TTC549 (cell line): ENCODE results near the gene CTAGE15.
"Not testable (repeated sequence)": the region's sequence is repeated elsewhere in the genome, so short reads cannot be mapped to it uniquely, and the experiment has no call there.

ENCODE experiments used
- FAIRE-seq: peaks from 2 replicates; lab custom pipeline; 2012; peaks lifted over from hg19 to GRCh38; lab: Jason Lieb, UNC

Gene CTAGE15

GRCh38 chr7:143571501-143571900 is at the start of gene CTAGE15:
Gene CTAGE15, plus strand, starts transcription at chr7:143571801. Its CDS starts 17 bp downstream, at chr7:143571818.
- not testable (repeated sequence) for FAIRE-seq

GRCh38 chr7:143522309-143522916 is 49.2 kb upstream of the CTAGE15 start:
- FAIRE-seq: not testable (repeated sequence)

- FAIRE-seq: not testable (repeated sequence)
Observed at GRCh38 chr7:143531169-143531926, 40.3 kb upstream of the CTAGE15 start.

GRCh38 chr7:143531932-143532331 is 39.7 kb upstream of the CTAGE15 start:
- not testable (repeated sequence) for FAIRE-seq

- FAIRE-seq: not testable (repeated sequence)
Observed at GRCh38 chr7:143533213-143533839, 38.3 kb upstream of the CTAGE15 start.

GRCh38 chr7:143536443-143536842 is 35.2 kb upstream of the CTAGE15 start:
- not testable (repeated sequence) for FAIRE-seq

GRCh38 chr7:143543288-143544038 is 28.1 kb upstream of the CTAGE15 start:
- not testable (repeated sequence) for FAIRE-seq

- FAIRE-seq: not testable (repeated sequence)
Observed at GRCh38 chr7:143555968-143556367, 15.6 kb upstream of the CTAGE15 start.

- not testable (repeated sequence) for FAIRE-seq
Observed at GRCh38 chr7:143563306-143563705, 8.3 kb upstream of the CTAGE15 start.

GRCh38 chr7:143566001-143566400 is 5.6 kb upstream of the CTAGE15 start:
- FAIRE-seq: not testable (repeated sequence)

GRCh38 chr7:143588183-143588582 is 16.6 kb downstream of the CTAGE15 start:
- not testable (repeated sequence) for FAIRE-seq

GRCh38 chr7:143589897-143590296 is 18.3 kb downstream of the CTAGE15 start:
- FAIRE-seq: not testable (repeated sequence)

GRCh38 chr7:143598086-143598485 is 26.5 kb downstream of the CTAGE15 start:
- not testable (repeated sequence) for FAIRE-seq

- not testable (repeated sequence) for FAIRE-seq
Observed at GRCh38 chr7:143603549-143603948, 31.9 kb downstream of the CTAGE15 start.

- not testable (repeated sequence) for FAIRE-seq
Observed at GRCh38 chr7:143606088-143606487, 34.5 kb downstream of the CTAGE15 start.

- not testable (repeated sequence) for FAIRE-seq
Observed at GRCh38 chr7:143615545-143615944, 43.9 kb downstream of the CTAGE15 start.

- FAIRE-seq: not testable (repeated sequence)
Observed at GRCh38 chr7:143617204-143617603, 45.6 kb downstream of the CTAGE15 start.

GRCh38 chr7:143620058-143620457 is 48.5 kb downstream of the CTAGE15 start:
- not testable (repeated sequence) for FAIRE-seq

GRCh38 chr7:143620646-143621045 is 49.0 kb downstream of the CTAGE15 start, which contains the start of gene TCAF2:
Gene TCAF2, plus strand, starts transcription at chr7:143620974.
- not testable (repeated sequence) for FAIRE-seq

- FAIRE-seq: not testable (repeated sequence)
Observed at GRCh38 chr7:143621175-143621574, 49.6 kb downstream of the CTAGE15 start.

- FAIRE-seq: not testable (repeated sequence)
Observed at GRCh38 chr7:143622130-143622529, 50.5 kb downstream of the CTAGE15 start.
